GM21390 (cell line): ENCODE measurements around the gene DRC7.

Source experiments
- ATAC-seq: cut with Tn5 transposase; IDR thresholded peaks from one replicate; pipeline ENCODE4 v1.9.1; 2021; ENCODE audit not compliant: unreplicated experiment

DRC7 gene

DNA sequence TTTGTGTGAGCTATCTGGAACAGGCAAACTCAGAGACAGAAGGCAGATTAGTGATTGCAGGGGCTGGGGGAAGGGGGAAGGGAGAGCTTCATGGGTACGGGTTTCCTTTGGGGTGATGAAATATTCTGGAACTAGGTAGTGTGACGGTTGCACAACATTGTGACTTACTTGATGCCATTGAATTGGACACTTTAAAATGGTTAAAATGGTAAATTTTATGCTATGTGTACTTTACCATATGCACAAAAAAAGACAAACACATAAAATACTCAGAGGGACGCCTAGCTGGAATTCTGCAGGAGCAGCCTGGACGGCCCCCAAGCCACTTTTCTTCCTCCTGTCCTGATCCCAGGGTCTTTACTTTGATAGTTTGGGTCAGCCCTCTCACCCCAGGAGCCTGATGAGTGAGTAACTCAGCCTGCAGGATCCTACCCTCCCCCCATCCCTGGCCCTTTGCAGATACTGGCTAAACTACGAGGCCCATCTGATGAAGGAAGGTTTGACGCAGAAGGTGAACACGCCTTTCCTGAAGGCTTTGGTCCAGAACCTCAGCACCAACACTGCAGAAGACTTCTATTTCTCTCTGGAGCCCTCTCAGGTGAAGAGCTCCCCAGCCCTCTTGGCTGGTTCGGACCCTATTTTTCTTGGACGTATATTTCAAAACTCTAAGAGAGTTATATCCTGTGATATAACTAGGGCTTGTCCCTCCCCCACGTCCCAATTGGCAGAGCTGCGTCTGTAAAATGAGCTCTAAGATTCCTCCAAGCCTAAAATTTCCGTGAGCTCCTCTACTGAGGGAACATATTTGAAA is 18.7 kb upstream of the DRC7 start:
- ATAC-seq = no peak

DNA sequence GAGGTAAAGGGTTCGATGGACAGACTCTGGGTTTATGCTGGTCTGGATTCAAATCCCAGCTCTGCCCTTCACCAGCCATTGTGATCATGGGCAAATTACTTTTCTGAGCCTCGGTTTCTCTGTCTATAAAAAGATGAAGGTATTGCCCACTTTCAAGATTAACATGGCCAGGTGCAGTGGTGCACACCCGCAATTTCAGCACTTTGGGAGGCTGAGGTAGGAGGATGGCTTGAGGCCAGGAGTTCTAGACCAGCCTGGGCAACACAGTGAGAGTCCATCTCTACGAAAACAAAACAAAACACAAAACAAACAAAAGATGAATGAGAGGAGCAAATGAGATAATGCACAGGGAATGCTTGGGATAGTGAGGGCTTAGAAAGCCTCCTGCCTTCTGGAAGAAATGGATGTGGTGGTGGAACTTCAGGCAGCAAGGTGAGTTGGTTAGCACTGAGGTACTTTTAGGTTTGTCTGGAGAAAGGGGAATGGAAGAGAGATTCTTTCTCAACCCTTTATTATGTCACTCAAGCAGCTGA is 18.0 kb upstream of the DRC7 start:
- no peak for ATAC-seq

DNA sequence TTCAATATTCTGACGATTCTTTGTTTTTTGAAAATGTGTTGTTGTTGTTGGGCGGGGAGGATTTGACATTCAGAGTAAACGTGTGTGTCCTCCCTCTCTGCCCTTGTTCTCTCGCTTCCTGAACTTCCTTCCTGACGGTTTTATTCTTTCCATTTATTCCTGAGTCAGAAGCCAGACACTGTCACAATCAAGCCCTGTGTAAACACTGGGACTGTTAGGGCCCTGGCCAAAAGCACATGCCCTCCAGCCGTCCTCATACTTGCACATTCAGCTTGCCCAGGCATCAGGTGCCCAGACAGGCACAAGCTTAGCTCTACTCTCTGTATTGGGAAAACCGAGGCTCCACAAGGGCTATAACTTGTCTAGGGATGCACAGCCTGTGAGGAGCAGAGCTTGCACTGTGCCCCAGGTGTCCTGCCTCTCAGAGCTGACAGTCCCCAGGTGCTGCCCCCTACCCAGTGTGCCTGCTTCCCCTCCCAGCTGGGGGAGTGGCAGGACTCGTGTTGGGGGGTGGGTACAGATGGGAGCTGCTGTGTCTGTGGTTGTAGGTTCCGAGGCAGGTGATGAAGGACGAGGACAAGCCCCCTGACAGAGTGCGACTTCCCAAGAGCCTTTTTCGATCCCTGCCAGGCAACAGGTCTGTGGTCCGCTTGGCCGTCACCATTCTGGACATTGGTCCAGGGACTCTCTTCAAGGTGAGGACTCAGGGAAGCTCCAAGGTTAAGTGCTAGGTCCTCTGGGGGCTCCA is 16.8 kb upstream of the DRC7 start:
- no peak for ATAC-seq

DNA sequence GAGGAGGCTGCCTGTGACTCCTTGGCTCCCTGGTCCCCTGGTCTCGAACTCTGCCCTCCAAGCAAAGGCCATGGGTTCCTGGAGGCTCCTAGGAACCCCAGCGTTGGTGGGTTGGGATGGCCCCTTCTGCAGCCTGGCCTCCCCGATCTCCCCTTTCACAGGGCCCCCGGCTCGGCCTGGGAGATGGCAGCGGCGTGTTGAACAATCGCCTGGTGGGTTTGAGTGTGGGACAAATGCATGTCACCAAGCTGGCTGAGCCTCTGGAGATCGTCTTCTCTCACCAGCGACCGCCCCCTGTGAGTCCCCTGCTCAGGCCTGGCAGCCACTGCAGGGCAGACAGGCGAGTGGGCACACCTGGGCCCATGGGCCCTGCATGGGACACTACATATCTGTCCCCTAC is 15.6 kb upstream of the DRC7 start:
- no peak for ATAC-seq

DNA sequence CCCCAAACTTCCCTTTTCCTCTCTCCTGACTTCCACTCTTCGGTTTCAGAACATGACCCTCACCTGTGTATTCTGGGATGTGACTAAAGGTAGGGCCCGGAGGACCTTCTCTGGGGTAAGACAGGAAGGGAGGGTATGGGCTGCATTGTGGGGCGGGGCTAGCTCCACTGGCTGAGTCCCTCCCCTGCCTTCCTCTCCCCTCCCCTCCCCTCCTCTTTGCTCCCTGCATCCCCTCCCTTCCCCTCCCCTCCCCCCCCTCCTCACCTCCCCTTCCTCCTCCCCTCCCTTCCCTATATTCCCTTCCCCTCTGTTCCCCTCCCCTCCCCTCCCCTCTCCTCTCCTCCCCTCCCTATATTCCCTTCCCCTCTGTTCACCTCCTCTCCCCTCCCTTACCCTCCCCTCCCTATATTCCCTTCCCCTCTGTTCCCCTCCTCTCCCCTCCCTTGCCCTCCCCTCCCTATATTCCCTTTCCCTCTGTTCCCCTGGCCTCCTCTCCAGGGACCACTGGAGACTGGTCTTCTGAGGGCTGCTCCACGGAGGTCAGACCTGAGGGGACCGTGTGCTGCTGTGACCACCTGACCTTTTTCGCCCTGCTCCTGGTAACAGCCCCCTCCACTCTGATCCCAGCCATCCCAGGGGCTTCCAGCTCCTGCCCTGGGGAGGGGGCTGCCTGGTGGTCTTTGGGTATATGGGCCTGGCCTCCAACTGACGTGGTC is 14.7 kb upstream of the DRC7 start:
- no peak for ATAC-seq

DNA sequence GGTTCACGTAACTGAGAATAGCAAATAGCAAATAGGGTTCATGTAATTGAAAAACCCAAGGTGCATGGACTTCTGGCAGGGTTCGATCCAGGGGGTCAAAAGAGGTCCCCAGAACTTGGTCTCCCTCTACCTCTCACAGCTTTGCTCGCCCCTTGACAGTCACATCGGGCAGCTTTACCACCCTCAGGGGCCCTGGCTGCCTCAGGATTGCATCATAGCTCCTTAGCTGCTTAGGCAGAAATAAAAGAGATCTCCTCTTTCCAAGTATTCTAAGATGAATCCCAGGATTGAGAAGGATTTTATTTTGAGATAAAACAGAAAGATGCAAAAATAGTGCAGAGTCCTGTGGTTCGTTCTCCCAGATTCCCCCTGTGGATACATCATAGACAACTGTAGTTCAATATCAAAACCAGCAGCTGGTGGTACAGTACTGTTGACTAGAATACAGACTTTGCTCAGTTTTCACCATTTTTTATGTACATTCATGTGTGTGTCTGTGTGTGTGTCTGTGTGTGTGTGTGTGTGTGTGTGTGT is 13.7 kb upstream of the DRC7 start:
- ATAC-seq = no peak

DNA sequence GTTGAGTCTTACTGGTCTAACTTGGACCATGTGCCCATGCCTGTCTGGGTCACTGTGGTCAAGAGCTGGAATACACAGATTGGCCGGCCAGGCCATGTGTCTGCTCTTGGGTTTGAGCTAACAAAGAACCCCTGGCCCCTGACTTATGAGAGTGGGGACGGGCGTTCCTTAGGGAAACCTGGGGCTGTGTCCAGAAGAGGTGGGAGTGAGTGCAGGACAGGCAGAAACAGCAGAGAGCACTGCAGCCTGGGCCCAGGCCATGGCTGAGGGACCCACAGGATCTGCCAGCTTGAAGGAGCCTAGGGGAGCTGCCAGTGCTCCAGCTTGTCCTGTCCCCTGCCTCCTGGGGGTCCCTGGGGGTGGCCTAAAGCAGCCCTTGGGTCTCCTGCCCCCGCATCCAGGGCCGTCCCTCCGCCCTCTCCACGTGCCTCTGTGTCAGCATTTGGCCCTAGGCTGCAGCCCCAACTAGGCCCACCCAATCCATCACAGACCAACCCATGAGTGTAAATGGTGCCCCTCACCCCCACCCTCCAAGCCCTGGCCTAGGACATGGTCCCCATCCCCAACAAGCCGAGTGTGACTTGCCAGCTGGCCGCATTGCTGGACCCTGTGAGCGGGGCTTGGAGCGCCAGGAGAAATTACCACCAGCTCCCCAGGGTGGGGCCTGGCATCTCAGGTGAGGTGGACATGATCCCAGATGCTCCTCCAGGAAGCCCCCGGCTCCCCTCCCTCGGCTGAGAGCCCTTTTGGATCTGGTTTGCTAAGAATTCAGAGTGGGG is 12.5 kb upstream of the DRC7 start:
- no peak for ATAC-seq

DNA sequence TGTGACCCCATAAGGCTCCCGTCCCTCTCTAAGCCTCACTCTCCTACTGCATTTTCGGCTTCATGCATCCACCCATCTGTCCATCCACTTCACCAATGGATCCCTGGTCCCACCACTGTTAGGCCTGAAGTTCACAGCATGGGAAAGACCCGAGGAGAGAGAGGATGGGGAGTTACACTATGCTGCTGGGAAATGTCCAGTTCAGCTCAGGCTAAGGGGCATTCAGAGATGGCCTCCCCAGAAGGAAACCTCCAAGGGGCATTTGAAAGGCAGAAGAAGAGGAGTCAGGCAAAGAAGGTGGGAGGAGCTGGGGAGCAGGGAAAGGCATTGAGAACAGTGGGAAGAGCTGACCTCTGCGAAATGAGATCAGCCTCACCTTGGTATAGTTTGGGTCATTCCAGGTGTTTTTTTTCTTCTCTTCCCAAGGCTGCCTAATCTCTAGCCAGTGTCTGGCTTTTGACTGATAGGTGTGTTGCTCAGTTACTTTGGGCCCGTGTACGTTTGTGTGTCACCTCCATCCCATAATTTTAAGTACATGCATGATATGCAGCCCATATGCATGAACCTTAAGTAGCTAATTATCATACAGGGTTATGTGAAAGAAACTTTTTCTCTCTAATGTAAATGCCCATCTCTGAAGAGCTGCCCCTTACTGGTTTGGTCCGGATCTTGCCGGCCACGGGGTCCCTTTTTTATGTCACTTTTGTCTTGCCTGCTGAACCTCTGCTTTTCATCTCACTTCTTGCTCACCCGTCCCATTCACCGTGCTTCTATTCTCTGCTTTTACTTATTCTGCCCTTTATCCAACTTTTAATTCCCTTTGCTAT is 11.6 kb upstream of the DRC7 start:
- no peak for ATAC-seq

DNA sequence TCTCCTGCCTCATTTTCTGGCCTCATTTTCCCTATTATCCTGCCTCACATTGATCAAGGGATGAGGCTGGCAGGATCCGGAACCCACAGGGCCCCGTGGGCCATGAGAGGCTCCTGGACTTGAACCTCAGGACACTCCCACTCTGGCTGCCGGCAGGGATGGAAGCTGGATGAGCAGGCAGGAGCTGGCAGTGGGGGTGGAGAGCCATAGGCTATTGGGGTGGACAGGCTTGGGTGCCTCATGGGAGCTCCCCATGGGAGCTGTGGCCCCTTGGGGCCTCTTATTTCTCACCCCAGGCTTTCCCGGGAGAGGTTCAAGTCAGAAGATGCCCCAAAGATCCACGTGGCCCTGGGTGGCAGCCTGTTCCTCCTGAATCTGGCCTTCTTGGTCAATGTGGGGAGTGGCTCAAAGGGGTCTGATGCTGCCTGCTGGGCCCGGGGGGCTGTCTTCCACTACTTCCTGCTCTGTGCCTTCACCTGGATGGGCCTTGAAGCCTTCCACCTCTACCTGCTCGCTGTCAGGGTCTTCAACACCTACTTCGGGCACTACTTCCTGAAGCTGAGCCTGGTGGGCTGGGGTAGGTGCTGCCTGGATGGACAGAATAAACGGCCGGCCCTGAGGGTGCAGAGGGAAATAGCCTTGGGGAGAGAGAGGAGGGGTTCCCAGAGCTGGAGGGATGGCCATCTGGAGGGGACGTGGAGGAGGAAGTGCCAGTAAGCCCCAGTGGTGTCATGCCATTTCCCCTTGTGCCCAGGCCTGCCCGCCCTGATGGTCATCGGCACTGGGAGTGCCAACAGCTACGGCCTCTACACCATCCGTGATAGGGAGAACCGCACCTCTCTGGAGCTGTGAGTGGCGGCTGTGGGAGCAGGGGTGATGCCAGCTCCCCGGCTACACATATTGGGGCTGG is 10.7 kb upstream of the DRC7 start:
- no peak for ATAC-seq

DNA sequence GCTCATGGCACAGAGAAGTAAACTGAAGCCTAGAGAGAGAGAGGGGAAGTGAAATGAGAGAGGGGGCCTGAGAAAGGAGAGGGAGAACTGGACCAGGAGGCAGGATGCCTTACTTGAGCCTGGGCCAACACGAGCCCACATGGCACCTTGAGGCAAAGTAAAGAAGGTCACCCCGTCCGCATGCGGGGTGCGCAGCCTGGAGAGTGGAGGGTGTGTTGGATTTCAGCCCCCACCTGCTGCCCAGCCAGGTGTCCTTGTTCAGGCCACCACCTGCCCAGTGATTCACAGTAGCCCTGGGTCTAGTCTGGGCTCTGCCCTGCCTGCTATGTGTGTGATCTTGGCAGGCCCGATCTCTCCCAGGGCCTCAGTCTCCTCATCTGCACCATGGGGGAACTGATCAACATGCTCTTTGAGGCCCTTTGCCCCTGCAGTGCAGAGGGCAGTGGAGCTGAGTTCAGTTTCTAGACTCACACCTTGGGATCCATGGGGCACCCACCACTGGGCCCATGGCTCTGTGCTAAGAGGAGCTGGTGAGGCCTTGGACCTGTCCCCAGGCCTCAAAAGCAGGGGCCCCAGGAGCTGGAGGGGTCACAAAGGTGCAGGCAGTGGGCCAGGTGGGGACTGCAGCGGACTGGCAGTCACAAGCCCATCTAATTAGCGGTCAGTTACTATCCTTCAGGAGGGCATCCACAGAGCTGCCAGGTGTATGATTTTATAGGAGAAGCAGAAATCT is 9.8 kb upstream of the DRC7 start:
- ATAC-seq = no peak

DNA sequence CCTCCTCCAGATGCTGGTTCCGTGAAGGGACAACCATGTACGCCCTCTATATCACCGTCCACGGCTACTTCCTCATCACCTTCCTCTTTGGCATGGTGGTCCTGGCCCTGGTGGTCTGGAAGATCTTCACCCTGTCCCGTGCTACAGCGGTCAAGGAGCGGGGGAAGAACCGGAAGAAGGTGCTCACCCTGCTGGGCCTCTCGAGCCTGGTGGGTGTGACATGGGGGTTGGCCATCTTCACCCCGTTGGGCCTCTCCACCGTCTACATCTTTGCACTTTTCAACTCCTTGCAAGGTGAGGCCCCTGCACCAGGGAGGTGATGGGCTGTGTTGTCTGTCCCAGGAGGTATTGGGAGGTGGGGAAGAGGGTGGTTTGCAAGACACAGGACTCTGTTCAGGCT is 9.0 kb upstream of the DRC7 start:
- ATAC-seq = no peak

DNA sequence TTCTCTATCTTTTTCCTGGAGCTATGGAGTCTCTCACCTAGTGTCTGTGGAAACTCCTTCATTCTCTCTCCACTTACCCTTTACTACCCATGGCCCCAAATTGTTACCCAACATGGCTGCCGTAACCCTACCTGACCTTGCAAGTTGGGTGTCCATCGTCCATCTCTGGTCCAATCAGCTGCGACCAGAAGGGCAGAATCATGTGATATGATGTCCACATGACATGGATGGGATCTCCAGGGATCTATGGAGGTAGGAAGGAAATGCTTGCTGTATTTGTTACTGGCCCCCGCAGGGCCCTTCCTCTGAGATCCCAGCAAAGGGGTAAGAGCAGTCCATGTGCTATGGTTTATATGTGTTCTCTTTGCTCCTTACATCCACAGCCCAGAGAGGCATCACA is 8.0 kb upstream of the DRC7 start:
- no peak for ATAC-seq

DNA sequence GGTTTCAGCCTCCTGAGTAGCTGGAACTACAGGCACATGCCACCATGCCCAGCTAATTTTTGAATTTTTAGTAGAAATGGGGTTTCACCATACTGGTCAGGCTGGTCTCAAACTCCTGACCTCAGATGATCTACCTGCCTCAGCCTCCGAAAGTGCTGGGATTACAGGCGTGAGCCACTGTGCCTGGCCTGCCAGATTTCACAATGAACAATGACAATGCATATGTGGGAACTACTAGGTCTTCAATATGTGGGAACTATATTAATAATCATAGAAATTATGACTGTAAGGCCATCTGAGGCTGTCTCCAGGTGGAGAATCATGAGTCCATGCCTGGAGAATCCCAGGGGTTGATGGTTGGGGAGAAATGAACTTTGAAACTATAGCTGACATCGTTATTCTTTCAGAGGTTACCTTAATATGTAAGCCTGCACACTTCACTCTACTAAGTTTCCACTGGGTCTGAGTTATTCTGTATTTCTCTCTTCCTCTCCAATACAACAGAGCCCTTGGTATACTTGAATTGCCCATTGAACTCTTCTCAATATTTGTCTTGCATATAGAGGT is 7.2 kb upstream of the DRC7 start:
- no peak for ATAC-seq

DNA sequence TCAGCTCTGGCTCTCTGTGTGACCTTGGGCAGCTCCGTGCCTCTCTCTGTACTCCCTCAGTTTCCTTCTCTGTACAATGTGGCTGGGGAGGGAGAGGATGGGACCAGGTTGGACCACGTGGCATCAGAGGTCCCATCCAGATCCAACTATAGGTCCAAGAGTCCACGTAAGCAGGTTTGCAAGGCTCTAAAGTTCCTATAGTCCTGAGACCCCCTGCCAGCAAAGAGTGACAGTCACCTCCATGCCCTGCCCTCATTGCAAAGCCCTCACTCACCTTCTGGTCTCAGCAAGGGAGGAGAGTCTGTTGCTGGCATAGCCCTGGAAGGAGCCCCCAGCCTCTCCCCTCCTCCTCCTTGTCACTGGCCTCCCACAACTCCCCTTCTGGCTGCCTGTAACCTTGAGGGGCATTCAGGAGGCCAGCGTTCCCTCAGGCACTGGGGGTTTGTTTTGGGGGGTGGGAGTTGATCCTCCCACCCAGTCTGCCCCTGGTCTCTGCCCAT is 6.1 kb upstream of the DRC7 start:
- no peak for ATAC-seq

DNA sequence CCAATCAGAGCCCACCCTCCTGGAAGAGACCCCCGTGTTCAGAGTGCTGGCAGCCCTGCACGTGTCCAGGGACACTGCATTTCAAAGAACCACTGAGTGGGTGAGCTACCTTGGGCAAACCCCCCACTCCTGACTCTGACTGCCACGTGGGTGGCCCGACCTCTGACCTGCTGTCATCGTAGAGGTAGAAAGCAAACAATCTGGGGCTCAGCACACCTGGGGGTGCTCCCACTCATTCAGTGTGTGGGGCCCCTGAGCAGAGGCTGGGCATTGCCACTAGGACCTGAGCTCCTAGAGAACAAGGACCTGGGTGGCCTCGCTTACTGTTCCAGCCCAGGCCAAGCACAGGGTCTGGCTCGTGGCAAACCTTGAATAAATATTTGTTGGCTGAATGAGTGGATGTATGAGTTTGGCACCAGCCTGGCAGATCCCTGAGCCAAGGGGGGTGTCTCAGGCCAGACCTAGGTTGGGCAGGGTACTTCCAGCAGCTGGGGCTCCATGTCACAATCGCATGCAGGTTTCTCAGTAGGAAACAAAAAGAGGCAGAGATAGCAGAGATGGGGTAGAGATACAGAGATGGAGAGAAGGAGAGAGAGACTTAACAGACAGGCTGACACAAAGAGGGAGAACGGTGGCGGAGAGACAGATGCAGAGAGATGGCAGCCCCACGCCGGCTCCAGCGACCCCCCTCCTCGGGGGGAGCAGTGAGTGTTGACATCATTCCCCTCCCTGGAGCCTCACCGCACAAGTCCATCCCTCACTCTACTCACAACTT is 5.4 kb upstream of the DRC7 start:
- no peak for ATAC-seq

DNA sequence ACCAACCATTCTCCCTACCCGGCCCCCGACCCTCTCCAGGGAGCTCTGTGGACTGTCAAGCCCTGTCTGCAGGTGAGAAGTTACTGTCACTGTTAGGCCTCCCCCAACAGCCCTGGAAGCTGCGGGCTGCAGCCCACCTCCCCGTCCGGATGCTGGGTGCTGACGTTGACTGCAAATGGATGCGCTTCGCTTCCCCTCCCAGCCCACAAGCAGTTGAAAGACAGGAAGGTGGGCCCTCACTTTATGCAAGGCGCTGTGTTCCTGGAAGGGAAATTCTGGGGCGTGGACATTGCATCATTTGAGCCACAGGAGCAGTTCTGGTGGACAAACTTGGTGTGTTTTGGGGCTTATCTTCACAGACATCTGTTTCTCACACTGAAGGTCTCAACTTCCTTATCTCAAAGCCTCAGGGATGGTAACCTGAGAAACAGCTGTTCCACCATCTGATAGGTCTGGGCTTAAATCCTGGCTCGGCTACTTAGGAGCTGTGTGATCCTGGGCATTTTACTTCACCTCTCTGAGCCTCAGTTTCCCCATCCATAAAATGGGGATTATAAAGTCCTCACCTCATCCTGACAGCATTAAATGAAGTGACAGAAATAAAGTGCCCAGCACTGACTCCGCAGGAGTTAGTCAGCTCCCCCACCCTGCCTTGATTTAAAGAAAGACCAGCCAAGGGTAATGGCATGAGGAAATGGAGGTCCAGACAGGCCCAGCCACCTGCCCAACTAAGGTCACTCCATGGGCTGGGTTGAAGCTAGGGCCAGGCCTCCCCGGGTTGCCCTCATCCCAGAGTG is 4.6 kb upstream of the DRC7 start:
- peak; percentile 51 for ATAC-seq
